Measurements from ENCODE around the gene DNAAF3.
A peak's percentile ranks its signal among the peaks of the same experiment; 100 is the strongest.

The DNAAF3 gene

DNA sequence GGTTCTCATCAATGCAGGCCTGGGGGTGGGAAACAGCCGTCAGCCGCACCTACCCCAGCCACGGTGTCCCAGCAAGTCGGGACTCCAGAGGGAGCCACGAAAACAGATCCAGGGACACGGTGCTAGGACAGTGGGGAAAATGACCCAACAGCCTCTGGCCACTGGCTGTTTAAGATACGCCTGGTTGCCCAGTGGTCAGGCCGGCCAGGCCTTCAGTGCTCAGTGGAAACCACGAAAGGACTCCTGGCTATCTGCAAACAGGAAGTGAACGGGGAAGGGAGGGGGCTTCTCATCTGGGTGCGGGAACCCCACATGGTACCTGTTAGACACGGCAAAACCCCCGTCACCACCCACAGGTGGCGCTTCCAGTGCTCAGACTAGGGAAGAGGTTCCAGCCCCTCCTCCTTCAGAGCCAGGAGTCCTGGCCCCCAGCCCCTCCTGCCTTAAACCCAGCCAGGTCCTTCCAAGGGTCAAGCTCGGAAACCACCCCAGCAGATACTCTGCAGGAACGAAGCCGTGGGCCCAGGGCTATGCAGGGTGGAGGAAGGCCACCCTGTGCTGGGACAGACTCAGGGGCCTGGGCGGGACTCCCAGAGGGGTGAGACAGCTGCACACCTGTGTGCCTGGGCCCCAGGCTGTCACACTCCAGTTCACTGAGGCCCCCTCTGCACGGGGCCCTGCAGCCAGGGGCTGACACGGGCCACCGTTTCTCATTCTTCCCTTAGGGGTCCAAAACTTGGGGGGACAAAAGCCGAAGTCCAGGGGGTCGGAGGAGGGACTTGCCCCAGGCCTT is 53.4 kb downstream of the DNAAF3 start:
- in situ Hi-C loops (cut with HindIII; ENCODE audit: low pct_ligation_motif_present, low sequenced_read_pairs): loop anchor here (10.0 kb wide), 1 partner anchor 62 kb away; no protein-coding TSS in a partner anchor
- no peaks in the 10 kb centered on the region for H3K27me3 ChIP-seq (replicated peaks)
- H3K27ac ChIP-seq: peak overlapping the region; percentile 46
- H3K4me3 ChIP-seq (ENCODE audit: low read depth, low read length): no peak overlapping the region
- TF ChIP-seq, protein P1, sequence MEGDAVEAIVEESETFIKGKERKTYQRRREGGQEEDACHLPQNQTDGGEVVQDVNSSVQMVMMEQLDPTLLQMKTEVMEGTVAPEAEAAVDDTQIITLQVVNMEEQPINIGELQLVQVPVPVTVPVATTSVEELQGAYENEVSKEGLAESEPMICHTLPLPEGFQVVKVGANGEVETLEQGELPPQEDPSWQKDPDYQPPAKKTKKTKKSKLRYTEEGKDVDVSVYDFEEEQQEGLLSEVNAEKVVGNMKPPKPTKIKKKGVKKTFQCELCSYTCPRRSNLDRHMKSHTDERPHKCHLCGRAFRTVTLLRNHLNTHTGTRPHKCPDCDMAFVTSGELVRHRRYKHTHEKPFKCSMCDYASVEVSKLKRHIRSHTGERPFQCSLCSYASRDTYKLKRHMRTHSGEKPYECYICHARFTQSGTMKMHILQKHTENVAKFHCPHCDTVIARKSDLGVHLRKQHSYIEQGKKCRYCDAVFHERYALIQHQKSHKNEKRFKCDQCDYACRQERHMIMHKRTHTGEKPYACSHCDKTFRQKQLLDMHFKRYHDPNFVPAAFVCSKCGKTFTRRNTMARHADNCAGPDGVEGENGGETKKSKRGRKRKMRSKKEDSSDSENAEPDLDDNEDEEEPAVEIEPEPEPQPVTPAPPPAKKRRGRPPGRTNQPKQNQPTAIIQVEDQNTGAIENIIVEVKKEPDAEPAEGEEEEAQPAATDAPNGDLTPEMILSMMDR (IDR thresholded peaks at IDR 0.05; ENCODE audit: low read depth, low read length, missing control alignments): peak; percentile 11
- H3K36me3 ChIP-seq (replicated peaks): peaks cover 4% of the 10 kb centered on the region
- DNase-seq: no peak

DNA sequence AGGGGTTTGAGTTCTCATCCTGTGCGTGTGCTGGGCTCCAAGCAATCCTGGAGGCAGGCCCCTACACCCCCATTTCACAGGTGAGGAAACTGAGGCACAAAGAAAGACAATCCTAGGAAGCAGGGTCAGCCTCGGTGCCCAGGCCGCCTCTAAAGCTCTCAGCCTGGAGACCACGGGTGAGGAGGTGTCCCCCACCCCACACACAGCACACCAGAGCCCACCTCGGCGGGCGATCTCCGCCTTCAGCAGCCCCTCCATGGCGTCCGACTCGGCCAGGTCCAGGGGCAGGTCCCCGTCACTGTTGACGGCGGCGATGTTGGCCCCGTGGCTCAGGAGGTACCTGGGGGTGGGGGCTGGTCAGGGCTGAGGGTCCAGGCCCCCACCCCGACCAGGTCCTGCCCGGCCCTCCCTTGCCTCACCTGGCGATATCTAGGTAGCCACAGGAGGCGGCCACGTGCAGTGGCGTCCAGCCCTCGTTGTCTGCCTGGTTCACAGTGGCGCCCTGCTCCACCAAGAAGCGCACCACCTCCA is 54.1 kb downstream of the DNAAF3 start:
- no peaks in the 10 kb centered on the region for H3K27me3 ChIP-seq (replicated peaks)
- H3K27ac ChIP-seq: no peak overlapping the region
- TF ChIP-seq, protein P1 (IDR thresholded peaks at IDR 0.05; ENCODE audit: low read depth, low read length, missing control alignments): no peak
- in situ Hi-C loops (cut with HindIII; ENCODE audit: low pct_ligation_motif_present, low sequenced_read_pairs): loop anchor here (10.0 kb wide), 1 partner anchor 62 kb away; no protein-coding TSS in a partner anchor
- H3K36me3 ChIP-seq (replicated peaks): peaks cover 4% of the 10 kb centered on the region
- DNase-seq: no peak
- H3K4me3 ChIP-seq (ENCODE audit: low read depth, low read length): no peak overlapping the region

DNA sequence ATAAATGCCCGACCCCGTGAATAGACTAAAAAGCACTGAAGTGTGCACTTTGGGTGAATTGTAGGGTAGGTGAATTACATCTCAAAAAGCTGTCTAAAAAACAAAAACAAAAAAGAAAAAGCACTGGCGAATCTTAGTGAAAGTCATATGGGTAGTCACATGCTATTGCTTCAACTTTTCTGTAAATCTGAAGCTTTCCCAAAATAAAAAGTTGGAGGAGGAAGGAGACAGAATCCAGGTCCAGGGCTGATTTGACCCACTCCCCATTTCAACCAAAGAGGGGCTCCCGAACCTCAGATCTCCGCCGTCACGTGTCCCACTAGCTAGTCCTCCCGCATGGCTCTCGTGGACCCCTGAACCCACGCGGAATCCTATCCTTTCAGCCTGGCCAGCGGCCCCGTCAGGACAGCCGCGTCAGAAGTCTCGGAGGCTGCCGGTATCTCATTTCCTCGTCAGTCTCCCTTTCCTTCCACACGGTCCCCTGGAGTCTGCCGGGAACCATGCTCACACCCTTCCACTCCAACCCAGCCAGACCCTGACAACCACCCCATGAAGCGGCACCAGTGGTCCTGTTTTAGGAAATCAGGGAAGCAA is 55.1 kb downstream of the DNAAF3 start:
- in situ Hi-C loops (cut with HindIII; ENCODE audit: low pct_ligation_motif_present, low sequenced_read_pairs): loop anchor here (10.0 kb wide), 1 partner anchor 63 kb away; no protein-coding TSS in a partner anchor
- H3K36me3 ChIP-seq (replicated peaks): peaks cover 7% of the 10 kb centered on the region
- no peak overlapping the region for H3K27ac ChIP-seq
- no peaks in the 10 kb centered on the region for H3K27me3 ChIP-seq (replicated peaks)
- TF ChIP-seq, protein P1 (IDR thresholded peaks at IDR 0.05; ENCODE audit: low read depth, low read length, missing control alignments): no peak
- H3K4me3 ChIP-seq (ENCODE audit: low read depth, low read length): no peak overlapping the region
- DNase-seq: no peak

DNA sequence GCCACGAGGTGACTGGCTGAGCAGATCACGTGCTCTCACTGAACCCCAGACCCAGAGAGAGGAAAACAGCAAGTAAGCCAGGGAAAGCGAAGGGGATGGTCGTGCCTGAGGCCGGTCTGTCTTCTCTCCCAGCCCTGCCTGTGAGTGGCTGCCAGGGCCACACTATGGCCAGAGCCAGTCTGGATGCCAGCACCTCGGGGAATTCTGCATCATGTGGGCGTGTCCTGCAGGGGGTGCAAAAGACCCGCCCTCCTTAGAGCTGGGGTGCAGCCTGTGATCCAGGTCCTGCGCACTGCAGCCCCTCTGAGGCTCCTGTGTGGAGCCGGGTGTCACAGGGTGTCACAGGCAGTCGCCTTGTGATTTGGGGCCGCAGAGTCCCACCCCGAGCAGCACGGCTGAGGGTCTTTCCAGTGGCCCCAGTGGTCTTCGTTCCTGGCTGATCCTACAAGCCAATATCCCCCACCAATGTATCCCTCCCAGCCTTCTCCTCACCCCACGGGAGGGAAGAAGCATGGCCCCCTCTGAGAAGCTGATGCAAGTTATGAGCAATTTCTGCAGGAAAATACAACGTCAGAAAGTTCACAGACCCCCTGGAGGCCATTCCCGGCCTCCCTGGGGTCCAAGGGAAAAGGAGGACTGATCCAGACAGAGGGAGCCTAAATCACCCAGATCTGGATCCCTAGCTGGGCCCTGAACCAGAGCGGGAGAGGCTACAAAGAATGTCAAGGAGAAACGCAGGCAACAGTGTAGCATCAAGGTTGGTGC is 56.7 kb downstream of the DNAAF3 start:
- TF ChIP-seq, protein P1 (IDR thresholded peaks at IDR 0.05; ENCODE audit: low read depth, low read length, missing control alignments): no peak
- in situ Hi-C loops (cut with HindIII; ENCODE audit: low pct_ligation_motif_present, low sequenced_read_pairs): loop anchor here (10.0 kb wide), 1 partner anchor 65 kb away; no protein-coding TSS in a partner anchor
- no peak for DNase-seq
- H3K27me3 ChIP-seq (replicated peaks): no peaks in the 10 kb centered on the region
- H3K4me3 ChIP-seq (ENCODE audit: low read depth, low read length): no peak overlapping the region
- H3K36me3 ChIP-seq (replicated peaks): peaks cover 7% of the 10 kb centered on the region
- no peak overlapping the region for H3K27ac ChIP-seq

Measured in brain microvascular endothelial cell (primary cell).